ENCODE measurements around the gene NGFR. TPM values are rescaled to one million over a fixed set of nuclear protein-coding genes. Genes with fewer than 3 reads are reported as not detected.

The NGFR gene
- polyA plus RNA-seq, 1 donor from 2014 or later = not detected

DNA sequence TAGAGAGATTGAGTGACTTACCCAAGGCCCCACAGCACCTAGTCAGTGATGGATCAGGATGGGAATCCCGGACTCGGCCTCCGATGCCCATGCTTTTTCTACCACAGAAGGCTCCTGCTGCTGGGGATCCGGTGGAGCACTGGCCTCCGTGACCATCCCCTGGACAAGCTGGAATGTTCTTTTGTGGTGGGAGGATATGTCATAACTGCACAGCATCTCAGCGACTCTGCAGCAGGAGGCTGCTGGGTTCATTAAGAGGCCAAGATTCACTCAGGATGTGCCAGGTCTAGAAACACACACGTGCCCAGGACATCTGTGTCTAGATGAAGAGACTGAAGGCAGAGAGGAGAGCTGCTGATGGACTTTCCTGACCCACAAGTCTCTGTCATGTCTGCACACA, 34.7 kb upstream of the NGFR start:
- Mint-ChIP-seq H3K27me3 (peaks cover 58% of the 10 kb centered on the region), H3K4me3 (peak overlapping the region in 1 of 4 donors; percentile 10), H3K36me3 (no peaks in the 10 kb centered on the region), H3K4me1 (no peaks in the 10 kb centered on the region), H3K9me3 (peaks cover 2 to 13% (median 2%) of the 10 kb centered on the region in 3 donors), H3K27ac (no peak overlapping the region)

DNA sequence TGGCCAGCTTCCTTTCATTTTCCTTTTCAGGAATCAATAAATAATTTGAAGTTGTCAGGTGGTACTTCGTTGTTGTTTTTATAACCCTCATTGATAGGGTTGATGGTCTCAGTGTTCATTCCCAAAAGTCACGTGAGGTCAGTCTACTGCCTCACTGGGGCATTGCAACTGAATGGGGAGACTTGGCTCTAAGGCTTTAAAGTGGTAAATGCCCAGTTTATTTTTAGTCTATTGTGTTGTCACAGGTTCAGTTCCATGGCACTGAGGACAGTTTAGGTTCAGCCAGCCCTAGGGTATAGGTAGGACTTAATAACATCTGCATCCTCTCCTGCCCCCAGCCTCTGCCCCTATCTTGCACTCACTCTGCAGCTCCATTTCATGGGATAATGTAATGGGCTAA, 33.5 kb upstream of the NGFR start:
- H3K27me3 Mint-ChIP-seq = peaks cover 51% of the 10 kb centered on the region
- no peak overlapping the region for H3K27ac Mint-ChIP-seq
- no peaks in the 10 kb centered on the region for H3K4me1 Mint-ChIP-seq
- H3K4me3 Mint-ChIP-seq = no peak overlapping the region
- H3K36me3 Mint-ChIP-seq = no peaks in the 10 kb centered on the region
- peaks cover 2 to 13% (median 2%) of the 10 kb centered on the region in 3 donors for H3K9me3 Mint-ChIP-seq

DNA sequence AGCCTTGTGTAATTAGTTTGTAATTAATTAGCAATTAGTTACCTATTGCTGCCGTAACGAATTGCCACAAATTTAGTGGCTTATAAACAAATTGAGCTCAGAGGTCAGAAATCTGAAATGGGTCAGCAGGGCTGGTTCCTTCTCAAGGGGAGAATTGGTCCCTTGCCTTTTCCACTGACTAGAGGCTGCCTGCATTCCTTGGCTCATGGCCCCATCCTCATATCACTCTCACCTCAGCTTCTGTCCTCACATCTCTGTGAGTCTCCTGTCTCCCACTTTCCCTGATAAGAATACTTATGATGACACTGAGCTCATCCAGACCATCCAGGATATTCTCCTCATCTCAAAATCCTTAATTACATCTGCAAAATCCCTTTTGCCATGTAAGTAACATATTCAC, 31.0 kb upstream of the NGFR start:
- Mint-ChIP-seq H3K27me3 (peaks cover 50% of the 10 kb centered on the region), H3K4me3 (no peak overlapping the region), H3K4me1 (no peaks in the 10 kb centered on the region), H3K9me3 (peaks cover 2 to 13% (median 2%) of the 10 kb centered on the region in 3 donors), H3K36me3 (no peaks in the 10 kb centered on the region), H3K27ac (no peak overlapping the region)

DNA sequence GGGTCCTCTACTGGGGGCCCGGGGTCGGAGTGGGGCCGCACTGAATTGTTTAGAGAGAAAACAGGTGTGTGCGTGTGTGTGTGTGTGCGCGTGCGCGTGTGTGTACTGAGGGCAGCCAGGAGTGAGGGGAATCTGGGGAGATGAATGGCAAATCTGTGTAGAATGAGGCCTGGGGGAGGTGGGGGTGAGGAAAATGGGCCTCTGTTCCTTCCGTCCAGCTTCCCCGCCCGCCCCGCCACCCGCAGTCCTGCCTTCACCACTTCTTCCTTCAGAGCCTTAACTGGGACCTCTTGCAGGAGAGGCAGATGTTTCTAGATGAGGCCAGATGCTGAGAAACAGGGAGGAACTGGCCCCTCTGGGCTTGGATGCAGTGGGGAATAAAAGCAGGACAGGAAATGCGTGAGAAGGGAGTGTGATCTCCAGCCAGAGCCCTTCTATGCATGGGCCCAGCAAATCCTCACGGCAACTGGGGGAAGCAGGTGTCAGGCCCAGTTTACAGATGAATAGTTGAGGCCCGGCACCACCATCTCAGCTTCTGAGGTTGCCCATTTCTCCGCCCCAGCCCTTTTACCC, 29.7 kb upstream of the NGFR start:
- Mint-ChIP-seq H3K27ac (no peak overlapping the region), H3K9me3 (peaks cover 2 to 13% (median 2%) of the 10 kb centered on the region in 3 donors), H3K4me3 (no peak overlapping the region), H3K27me3 (peaks cover 52% of the 10 kb centered on the region), H3K4me1 (no peaks in the 10 kb centered on the region), H3K36me3 (no peaks in the 10 kb centered on the region)

DNA sequence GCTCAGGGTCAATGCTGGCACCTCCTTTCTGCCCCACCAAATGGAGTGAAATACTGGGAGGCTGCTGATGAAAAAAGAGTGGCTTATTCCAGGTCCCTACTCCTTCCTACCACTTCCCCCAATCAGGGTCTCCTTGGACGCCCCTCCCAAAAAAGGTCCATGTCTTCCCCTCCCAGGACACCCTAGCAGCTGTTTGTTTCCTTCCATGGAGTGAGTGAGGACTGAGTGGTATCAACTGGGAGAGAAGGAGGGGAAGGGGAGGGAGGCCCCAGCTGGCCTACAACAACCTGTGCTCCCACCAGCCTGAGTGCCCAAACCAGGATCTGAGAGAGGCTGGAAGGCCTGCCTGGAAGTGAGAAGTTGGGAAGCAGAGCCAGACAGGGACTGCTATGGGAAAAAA, 28.7 kb upstream of the NGFR start:
- no peaks in the 10 kb centered on the region for H3K4me1 Mint-ChIP-seq
- H3K27me3 Mint-ChIP-seq = peaks cover 57% of the 10 kb centered on the region
- no peaks in the 10 kb centered on the region for H3K36me3 Mint-ChIP-seq
- H3K4me3 Mint-ChIP-seq = no peak overlapping the region
- peaks cover 2 to 13% (median 2%) of the 10 kb centered on the region in 3 donors for H3K9me3 Mint-ChIP-seq
- H3K27ac Mint-ChIP-seq = no peak overlapping the region

DNA sequence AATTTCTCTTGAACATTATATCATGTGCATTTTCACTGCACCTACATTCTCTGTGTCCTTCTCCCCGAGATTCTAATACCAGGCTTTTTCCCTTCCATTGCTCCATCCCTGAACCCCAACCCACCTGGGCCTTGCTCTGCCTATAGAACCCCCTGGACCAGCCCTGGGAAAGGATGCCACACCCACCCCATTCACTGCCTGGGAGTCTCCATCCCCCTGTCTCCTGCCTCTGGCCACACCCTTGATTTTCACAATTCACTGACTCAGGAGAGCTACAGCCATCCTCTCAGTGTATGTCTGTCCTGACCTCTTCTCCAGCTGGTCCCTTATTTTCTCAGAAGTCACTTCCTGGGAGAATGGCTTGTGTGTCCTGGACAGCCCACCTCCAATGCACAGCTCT, 27.9 kb upstream of the NGFR start:
- Mint-ChIP-seq H3K9me3 (peaks cover 2 to 13% (median 2%) of the 10 kb centered on the region in 3 donors), H3K36me3 (no peaks in the 10 kb centered on the region), H3K27me3 (peaks cover 64% of the 10 kb centered on the region), H3K4me3 (no peak overlapping the region), H3K4me1 (no peaks in the 10 kb centered on the region), H3K27ac (peak overlapping the region in 1 of 3 donors; percentile 53)

DNA sequence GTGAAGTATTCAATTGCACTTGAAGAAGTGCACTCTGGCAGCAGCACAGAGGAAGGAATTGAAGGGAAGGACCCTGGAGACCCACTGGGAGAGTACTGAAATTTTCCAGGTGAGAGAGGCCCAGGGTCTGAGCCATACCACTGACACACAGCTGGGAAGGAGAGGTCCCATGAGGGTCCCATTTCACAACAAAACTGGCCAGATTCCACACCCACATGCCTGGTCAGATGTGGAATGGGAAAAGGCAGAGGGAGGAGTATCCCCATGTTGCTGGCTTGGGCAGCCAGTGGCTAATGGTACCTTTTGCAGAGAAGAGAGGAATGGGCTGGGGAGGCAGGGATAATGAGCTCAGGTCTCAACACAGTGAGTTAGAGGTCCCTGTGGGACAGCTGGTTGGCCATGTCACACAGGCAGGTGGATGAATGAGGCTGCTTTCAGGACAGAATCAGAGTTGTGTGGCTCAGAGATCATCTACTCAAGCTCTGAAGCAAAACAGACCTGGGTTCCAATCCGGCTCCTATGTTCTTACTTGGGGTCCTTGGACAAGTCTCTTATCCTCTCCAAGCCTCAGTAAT, 26.2 kb upstream of the NGFR start:
- H3K9me3 Mint-ChIP-seq = peaks cover 0 to 5% (median 2%) of the 10 kb centered on the region in 3 donors
- no peaks in the 10 kb centered on the region for H3K4me1 Mint-ChIP-seq
- no peaks in the 10 kb centered on the region for H3K36me3 Mint-ChIP-seq
- H3K27ac Mint-ChIP-seq = no peak overlapping the region
- H3K4me3 Mint-ChIP-seq = no peak overlapping the region
- H3K27me3 Mint-ChIP-seq = peaks cover 57% of the 10 kb centered on the region

DNA sequence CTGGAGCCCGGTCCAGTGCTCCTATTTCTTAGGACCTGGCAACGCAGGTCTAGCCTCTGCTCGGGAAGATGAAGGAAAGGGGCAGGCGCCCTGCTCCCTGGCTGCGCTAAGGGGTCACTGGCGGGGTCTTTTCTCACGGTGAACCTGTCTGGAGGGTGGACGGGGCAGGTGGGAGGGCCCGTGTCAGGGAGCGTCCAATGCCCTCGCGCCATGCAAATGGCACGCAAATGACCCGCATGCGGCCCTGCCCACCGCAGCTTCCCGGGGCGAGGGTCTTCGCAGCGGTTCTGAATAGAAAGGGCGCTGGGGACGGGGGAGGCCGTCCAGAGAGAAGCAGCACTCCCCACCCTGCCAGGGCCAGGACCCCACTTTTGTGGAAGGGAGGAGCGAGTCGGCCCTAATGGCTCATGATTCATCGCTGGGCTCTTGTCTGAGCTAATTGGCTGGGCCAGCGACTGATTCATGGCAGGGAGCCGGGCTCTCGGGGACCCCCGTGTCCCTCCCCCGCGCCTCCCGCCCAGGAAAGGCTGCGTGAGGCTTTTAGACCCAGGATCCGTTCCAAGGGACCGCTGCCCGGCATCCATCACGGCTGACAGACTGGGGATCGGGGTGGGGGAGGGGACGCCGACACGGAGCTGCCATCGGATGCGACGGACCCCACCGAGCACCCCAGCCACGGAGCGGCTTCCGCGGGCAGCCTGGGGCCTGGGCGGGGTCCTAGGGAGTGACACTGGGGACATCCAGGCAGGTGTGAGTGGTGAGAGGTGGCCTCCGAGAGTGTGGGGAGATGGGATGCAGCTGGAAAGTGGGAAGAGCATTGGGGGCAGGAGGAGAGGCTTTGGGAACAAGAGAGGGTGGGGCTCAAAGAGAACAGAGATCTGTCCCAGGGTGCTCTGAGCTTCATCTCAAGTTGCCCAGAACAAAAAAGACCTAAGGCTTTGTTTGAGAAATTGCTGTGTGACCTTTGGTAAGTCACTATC, 25.0 kb upstream of the NGFR start:
- peaks cover 0 to 8% (median 4%) of the 10 kb centered on the region in 3 donors for H3K9me3 Mint-ChIP-seq
- H3K4me3 Mint-ChIP-seq = no peak overlapping the region
- peaks cover 53% of the 10 kb centered on the region for H3K27me3 Mint-ChIP-seq
- H3K27ac Mint-ChIP-seq = no peak overlapping the region
- no peaks in the 10 kb centered on the region for H3K4me1 Mint-ChIP-seq
- no peaks in the 10 kb centered on the region for H3K36me3 Mint-ChIP-seq

DNA sequence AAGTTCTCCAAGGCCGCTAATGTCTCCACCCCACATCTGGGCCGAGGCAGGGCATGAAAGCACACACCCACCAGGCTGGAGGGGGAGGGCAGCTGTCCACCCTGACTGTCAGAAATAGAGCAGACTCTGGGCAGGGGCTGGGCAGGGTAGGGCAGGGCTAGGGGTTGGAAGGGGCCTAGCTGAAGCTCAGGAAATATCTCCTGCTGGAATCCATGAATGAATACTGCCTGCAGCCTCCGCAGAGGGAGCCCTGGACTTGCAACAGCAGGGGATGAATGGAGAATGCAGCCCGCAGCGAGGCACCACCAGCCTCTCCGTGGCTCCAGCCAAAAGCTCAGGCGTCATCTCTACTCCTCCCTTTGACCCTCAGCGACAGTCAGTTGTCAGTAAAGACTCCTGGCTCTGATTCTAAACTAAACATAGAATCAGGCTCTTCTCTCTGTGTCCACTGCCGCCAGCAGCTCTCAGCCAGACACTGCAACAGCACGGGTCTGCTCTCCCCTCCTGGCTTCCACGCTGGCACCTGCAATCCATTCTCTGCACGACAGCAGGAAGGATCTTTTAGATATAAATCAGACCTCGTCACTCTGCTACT, 23.9 kb upstream of the NGFR start:
- Mint-ChIP-seq H3K9me3 (peaks cover 2 to 11% (median 10%) of the 10 kb centered on the region in 3 donors), H3K36me3 (no peaks in the 10 kb centered on the region), H3K27me3 (peaks cover 53% of the 10 kb centered on the region), H3K4me3 (peak overlapping the region in 1 of 4 donors; percentile 1), H3K4me1 (no peaks in the 10 kb centered on the region), H3K27ac (no peak overlapping the region)

DNA sequence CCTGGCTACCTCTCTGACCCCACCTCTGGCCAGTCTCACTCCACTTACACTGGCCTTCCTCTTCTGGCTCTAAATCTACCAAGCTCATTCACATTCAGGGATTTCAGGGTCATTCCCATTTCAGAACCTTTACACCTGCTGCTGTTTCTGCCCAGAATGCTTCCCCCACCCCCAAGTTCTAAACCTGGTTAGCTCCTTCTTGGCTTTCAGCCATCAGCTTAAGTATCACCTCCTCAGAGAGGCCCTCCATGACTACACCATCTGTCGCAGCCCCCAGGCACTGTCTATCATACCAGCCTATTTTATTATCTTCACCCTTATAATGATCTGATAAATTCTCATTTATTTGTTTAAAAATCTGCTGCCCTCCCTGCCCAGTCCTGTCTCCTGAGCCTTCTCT, 23.3 kb upstream of the NGFR start:
- Mint-ChIP-seq H3K4me3 (peak overlapping the region in 1 of 4 donors; percentile 1), H3K27ac (no peak overlapping the region), H3K9me3 (peaks cover 2 to 11% (median 11%) of the 10 kb centered on the region in 3 donors), H3K4me1 (no peaks in the 10 kb centered on the region), H3K36me3 (no peaks in the 10 kb centered on the region), H3K27me3 (peaks cover 53% of the 10 kb centered on the region)

DNA sequence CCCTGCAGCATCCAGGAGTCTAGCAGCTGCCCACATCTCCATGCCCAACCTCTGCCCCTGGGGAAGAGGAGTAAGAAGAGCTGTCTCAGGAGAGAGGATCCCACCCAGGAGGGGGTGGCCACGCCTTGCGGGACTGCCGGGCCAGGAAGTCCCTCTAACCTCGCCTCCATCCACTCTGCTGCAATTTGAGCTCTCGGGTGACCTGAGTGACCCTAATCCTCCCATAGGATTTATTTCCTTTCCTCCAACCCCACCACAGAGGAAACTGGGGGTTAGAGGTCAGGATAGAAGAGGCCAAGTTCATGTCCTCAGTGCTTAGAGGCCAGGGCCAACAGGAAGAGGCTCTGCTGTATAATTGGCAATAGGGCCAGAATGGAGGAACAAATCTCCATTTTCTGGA, 22.6 kb upstream of the NGFR start:
- no peak overlapping the region for H3K4me3 Mint-ChIP-seq
- H3K27me3 Mint-ChIP-seq = peaks cover 58% of the 10 kb centered on the region
- peaks cover 2 to 11% (median 11%) of the 10 kb centered on the region in 3 donors for H3K9me3 Mint-ChIP-seq

DNA sequence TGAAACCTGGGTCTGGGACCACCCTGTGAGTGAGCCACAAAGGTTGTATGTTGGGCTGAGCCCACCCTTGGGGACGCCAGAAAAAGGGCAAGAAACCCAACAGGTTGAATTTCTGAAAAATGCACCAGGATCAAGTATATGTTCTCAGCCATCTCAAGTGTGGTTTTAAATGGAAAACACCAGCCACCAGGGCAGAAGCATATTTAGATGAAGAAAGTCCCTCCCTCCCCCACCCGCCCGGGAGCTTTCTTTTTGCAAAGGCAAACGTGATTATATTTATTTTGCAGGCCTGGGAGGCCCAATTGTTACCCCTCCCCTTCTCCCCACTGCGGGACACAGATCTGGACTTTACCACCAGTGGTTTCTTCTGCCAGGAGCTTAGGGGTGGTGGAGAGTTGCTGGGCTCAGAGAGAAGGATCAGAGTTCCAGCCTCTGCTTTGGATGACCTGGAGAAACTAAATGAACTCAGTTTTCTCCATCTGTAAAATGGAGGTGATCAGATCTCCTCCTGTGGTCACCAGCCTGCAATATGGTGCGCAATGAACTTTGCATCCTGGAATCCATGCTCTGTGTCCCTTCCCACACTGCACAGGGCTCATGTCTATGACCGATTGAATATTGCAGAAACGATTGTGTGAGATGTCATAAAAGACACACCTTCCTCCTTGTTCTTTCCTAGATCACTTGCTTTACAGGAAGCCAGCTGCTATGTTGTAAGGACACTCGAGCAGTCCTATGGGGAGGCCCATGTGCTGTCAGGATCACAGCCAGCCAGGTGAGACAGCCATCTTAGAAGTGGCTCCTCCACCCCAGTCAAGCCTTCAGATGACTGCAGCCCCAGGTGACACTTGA, 21.0 kb upstream of the NGFR start:
- Mint-ChIP-seq H3K4me3 (no peak overlapping the region), H3K27me3 (peaks cover 54% of the 10 kb centered on the region), H3K9me3 (peaks cover 2 to 11% (median 11%) of the 10 kb centered on the region in 3 donors), H3K36me3 (no peaks in the 10 kb centered on the region), H3K4me1 (no peaks in the 10 kb centered on the region), H3K27ac (no peak overlapping the region)

More for the DNA sequence above, 22.6 kb upstream of the NGFR start:
- Mint-ChIP-seq H3K36me3 (no peaks in the 10 kb centered on the region), H3K4me1 (no peaks in the 10 kb centered on the region), H3K27ac (no peak overlapping the region)

DNA sequence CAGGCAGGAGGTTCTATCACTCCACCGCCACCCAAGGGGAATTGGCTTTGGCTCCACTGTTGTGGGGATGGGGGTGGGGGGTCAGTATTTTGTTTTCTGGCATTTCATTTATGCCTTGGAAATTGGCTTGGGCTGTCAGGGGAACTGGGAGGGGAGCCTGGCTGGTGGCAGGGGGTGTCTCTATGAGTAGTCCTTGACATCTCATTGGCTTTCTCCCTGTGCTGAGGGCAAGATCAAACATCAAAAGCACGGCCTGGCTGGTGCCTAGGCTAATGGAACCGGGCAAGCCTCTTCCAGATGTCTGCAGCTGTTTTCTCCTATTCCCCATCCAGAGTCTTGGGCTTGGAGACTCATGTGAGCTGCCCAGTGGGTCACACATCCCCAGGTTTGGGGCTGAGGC, 17.4 kb upstream of the NGFR start:
- H3K9me3 Mint-ChIP-seq = peaks cover 2 to 11% (median 11%) of the 10 kb centered on the region in 3 donors
- no peak overlapping the region for H3K4me3 Mint-ChIP-seq
- H3K27me3 Mint-ChIP-seq = peaks cover 33% of the 10 kb centered on the region
- H3K27ac Mint-ChIP-seq = no peak overlapping the region
- no peaks in the 10 kb centered on the region for H3K36me3 Mint-ChIP-seq
- H3K4me1 Mint-ChIP-seq = peaks cover 0 to 3% (median 0%) of the 10 kb centered on the region in 3 donors

Data from IgD-negative memory B cell (primary cell).